IMR-90 (cell line): ENCODE measurements around the gene CORO1C. TPM values are rescaled to one million over a fixed set of nuclear protein-coding genes. Genes with fewer than 3 reads are reported as not detected.

Source experiments
- ATAC-seq: fragments of 200-7000 bp; cut with Tn5 transposase; 2 replicates; pipeline ENCODE4 v1.9.1; 2020; ENCODE audit warnings: low read depth, mild to moderate bottlenecking, moderate library complexity
- BruUV-seq: library from RNA; stranded (reverse); fragments of 400-500 nt; replicated peaks from 2 replicates; lab custom pipeline; 2021; lab: Mats Ljungman, UMichigan
- CTCF ChIA-PET: fragments of 300-600 bp; formaldehyde crosslinking; extraction: SDS; loops from one replicate; lab custom pipeline; 2021; ENCODE audit warnings: antibody characterized with exemption; lab: Yijun Ruan, JAX
- POLR2A ChIA-PET: fragments of 300-600 bp; sonication (Branson Sonifier 250); formaldehyde crosslinking; loops from one replicate; lab custom pipeline; 2022; ENCODE audit warnings: antibody characterized with exemption; ENCODE audit not compliant: unreplicated experiment; lab: Charles Lee
- DNase-seq: peaks from one replicate; pipeline ENCODE4 v3.0.0; 2013
- H2AFZ ChIP-seq: replicated peaks from 2 replicates; pipeline ENCODE3; 2013; ENCODE audit warnings: low read length, mild to moderate bottlenecking; ENCODE audit not compliant: poor library complexity
- H2AK5ac ChIP-seq: 2 replicates; pipeline ENCODE4 v1.6.1; 2013; ENCODE audit warnings: low read depth, low read length, inconsistent platforms
- H2AK9ac ChIP-seq: replicated peaks from 2 replicates; pipeline ENCODE3; 2013; ENCODE audit warnings: mild to moderate bottlenecking, low read depth, low read length, moderate library complexity; ENCODE audit not compliant: poor library complexity
- H2BK120ac ChIP-seq: 2 replicates; pipeline ENCODE4 v1.6.1; 2013; ENCODE audit warnings: low read depth, low read length, inconsistent platforms
- H2BK15ac ChIP-seq: 3 replicates; pipeline ENCODE4 v1.6.1; 2013; ENCODE audit warnings: low read depth, low read length, inconsistent platforms
- H2BK20ac ChIP-seq: 2 replicates; pipeline ENCODE4 v1.6.1; 2013; ENCODE audit warnings: low read depth, mild to moderate bottlenecking, inconsistent platforms, low read length, moderate library complexity
- H2BK5ac ChIP-seq: 2 replicates; pipeline ENCODE4 v1.6.1; 2013; ENCODE audit warnings: mild to moderate bottlenecking, low read depth, low read length, inconsistent platforms; ENCODE audit not compliant: poor library complexity, severe bottlenecking
- H3K14ac ChIP-seq: replicated peaks from 2 replicates; pipeline ENCODE4 v1.6.1; 2013; ENCODE audit warnings: low read depth, low read length, inconsistent platforms
- H3K18ac ChIP-seq: 2 replicates; pipeline ENCODE4 v1.6.1; 2013; ENCODE audit warnings: low read depth, low read length, control low read depth
- H3K23ac ChIP-seq: 2 replicates; pipeline ENCODE4 v1.6.1; 2013; ENCODE audit warnings: low read depth, low read length, inconsistent platforms
- H3K27ac ChIP-seq: 2 replicates; pipeline ENCODE4 v1.5.1; 2013; ENCODE audit warnings: mild to moderate bottlenecking, control low read depth, low read length; ENCODE audit not compliant: insufficient read depth
- H3K27me3 ChIP-seq: 2 replicates; pipeline ENCODE4 v1.6.1; 2013; ENCODE audit warnings: low read length; ENCODE audit not compliant: control insufficient read depth, insufficient read depth
- H3K36me3 ChIP-seq: 2 replicates; pipeline ENCODE4 v1.6.1; 2013; ENCODE audit warnings: low read length, mixed read lengths; ENCODE audit not compliant: control insufficient read depth, insufficient read depth
- H3K4ac ChIP-seq: 2 replicates; pipeline ENCODE4 v1.6.1; 2013; ENCODE audit warnings: low read depth, low read length, inconsistent platforms
- H3K4me1 ChIP-seq: 2 replicates; pipeline ENCODE4 v1.6.1; 2013; ENCODE audit warnings: low read length, mixed read lengths; ENCODE audit not compliant: control insufficient read depth, insufficient read depth
- H3K4me2 ChIP-seq: 2 replicates; pipeline ENCODE4 v1.6.1; 2013; ENCODE audit warnings: low read depth, mild to moderate bottlenecking, control low read depth, low read length, moderate library complexity
- H3K4me3 ChIP-seq: 2 replicates; pipeline ENCODE4 v1.5.1; 2013; ENCODE audit warnings: low read depth, mild to moderate bottlenecking, control low read depth, low read length, moderate library complexity; ENCODE audit not compliant: insufficient read depth
- H3K56ac ChIP-seq: 2 replicates; pipeline ENCODE4 v1.6.1; 2013; ENCODE audit warnings: low read length, inconsistent platforms; ENCODE audit not compliant: insufficient read depth; ENCODE audit errors: extremely low read depth
- H3K79me1 ChIP-seq, 2 experiments: 2 replicates each; pipeline ENCODE4 v1.6.1; 2013; ENCODE audit warnings: low read length in 2 of 2, inconsistent platforms in 1 of 2, low read depth in 1 of 2
- H3K9ac ChIP-seq: 2 replicates; pipeline ENCODE4 v1.6.1; 2013; ENCODE audit warnings: low read depth, low read length, control low read depth
- H3K9me1 ChIP-seq: 2 replicates; pipeline ENCODE4 v1.6.1; 2013; ENCODE audit warnings: low read length, inconsistent platforms; ENCODE audit not compliant: insufficient read depth
- H3K9me3 ChIP-seq: 2 replicates; pipeline ENCODE4 v1.6.1; 2013; ENCODE audit warnings: low read length; ENCODE audit not compliant: control insufficient read depth, insufficient read depth
- H4K20me1 ChIP-seq: 2 replicates; pipeline ENCODE4 v1.6.1; 2013; ENCODE audit warnings: low read length, inconsistent platforms; ENCODE audit not compliant: insufficient read depth
- H4K5ac ChIP-seq: 2 replicates; pipeline ENCODE4 v1.6.1; 2013; ENCODE audit warnings: mild to moderate bottlenecking, low read depth, low read length, control low read depth
- H4K8ac ChIP-seq, 2 experiments: 2 replicates each; pipeline ENCODE4 v1.6.1; 2013; ENCODE audit warnings: low read depth in 2 of 2, low read length in 2 of 2, control low read depth in 1 of 2, inconsistent platforms in 1 of 2
- H4K91ac ChIP-seq: 2 replicates; pipeline ENCODE4 v1.6.1; 2013; ENCODE audit warnings: low read depth, low read length, inconsistent platforms; ENCODE audit not compliant: insufficient read depth
- BHLHE40 ChIP-seq: fragments of 150-350 bp; IDR thresholded peaks from 2 replicates; pipeline ENCODE4 v1.6.1; 2016; ENCODE audit warnings: mild to moderate bottlenecking, low read depth, low read length
- CEBPB ChIP-seq: IDR thresholded peaks from 2 replicates; pipeline ENCODE4 v1.6.1; 2012; ENCODE audit warnings: low read depth, low read length, improper control_type of control experiment
- CHD1 ChIP-seq: IDR thresholded peaks from 2 replicates; pipeline ENCODE4 v1.6.1; 2012; ENCODE audit warnings: low read depth, low read length, improper control_type of control experiment
- FOS ChIP-seq: fragments of 150-350 bp; IDR thresholded peaks from 2 replicates; pipeline ENCODE4 v1.6.1; 2016; ENCODE audit warnings: low read depth, low read length
- MAFK ChIP-seq: IDR thresholded peaks from 2 replicates; pipeline ENCODE4 v1.6.1; 2012; ENCODE audit warnings: low read depth, low read length, improper control_type of control experiment
- MAZ ChIP-seq: IDR thresholded peaks from 2 replicates; pipeline ENCODE4 v1.6.1; 2012; ENCODE audit warnings: low read depth, mild to moderate bottlenecking, low read length, improper control_type of control experiment, moderate library complexity, borderline replicate concordance
- MXI1 ChIP-seq: IDR thresholded peaks from 2 replicates; pipeline ENCODE4 v1.6.1; 2012; ENCODE audit warnings: low read depth, mild to moderate bottlenecking, low read length, moderate library complexity, borderline replicate concordance
- NFE2L2 ChIP-seq: fragments of 150-350 bp; IDR thresholded peaks from 2 replicates; pipeline ENCODE4 v1.6.1; 2016; ENCODE audit warnings: low read depth, mild to moderate bottlenecking, low read length
- POLR2A ChIP-seq: IDR thresholded peaks from 2 replicates; pipeline ENCODE4 v1.6.1; 2012; ENCODE audit warnings: mild to moderate bottlenecking, low read depth, low read length
- RAD21 ChIP-seq: IDR thresholded peaks from 2 replicates; pipeline ENCODE4 v1.6.1; 2012; ENCODE audit warnings: low read length, improper control_type of control experiment
- RCOR1 ChIP-seq: IDR thresholded peaks from 2 replicates; pipeline ENCODE4 v1.6.1; 2012; ENCODE audit warnings: mild to moderate bottlenecking, low read length, improper control_type of control experiment; ENCODE audit not compliant: insufficient replicate concordance
- RFX5 ChIP-seq: IDR thresholded peaks from 2 replicates; pipeline ENCODE4 v1.8.0; 2012; ENCODE audit warnings: low read depth, mild to moderate bottlenecking, low read length, moderate library complexity
- SMC3 ChIP-seq: fragments of 150-350 bp; IDR thresholded peaks from 2 replicates; pipeline ENCODE4 v1.6.1; 2016; ENCODE audit warnings: low read depth, mild to moderate bottlenecking, antibody characterized with exemption, low read length, moderate library complexity
- USF2 ChIP-seq: fragments of 150-350 bp; IDR thresholded peaks from 2 replicates; pipeline ENCODE4 v1.6.1; 2017; ENCODE audit warnings: mild to moderate bottlenecking, antibody characterized with exemption, low read length, low read depth
- WGBS, 2 experiments: methylation state at CpG; one replicate each; pipeline versions ENCODE4 v1.1.5 to v1.1.7; 2013; ENCODE audit warnings: missing lambda C conversion rate in 2 of 2; ENCODE audit not compliant: insufficient read length in 1 of 2; ENCODE audit errors: extremely low coverage in 2 of 2; 5-methylcytosine and 5-hydroxymethylcytosine counted together
- dilution Hi-C: fragments of 300-500 bp; cut with HindIII; formaldehyde crosslinking; loops from one replicate; pipeline ENCODE4 v1.14.3; 2018; ENCODE audit warnings: low sequenced_read_pairs; ENCODE audit not compliant: unreplicated experiment
- in situ Hi-C: fragments of 300-500 bp; cut with MboI; formaldehyde crosslinking; loops from 3 replicates; pipeline ENCODE4 v1.14.3; 2019; ENCODE audit warnings: low sequenced_read_pairs, inconsistent platforms, mixed read lengths
- intact Hi-C: fragments of 100-400 bp; cut with micrococcal nuclease; formaldehyde crosslinking; loops from 2 replicates; pipeline ENCODE4 v1.10.0; 2022
- polyA plus RNA-seq, 3 experiments: library from polyadenylated mRNA; depleted of rRNA; stranded (reverse); fragments of >200 nt; gene quantifications; 2 replicates each; pipeline ENCODE4 v1.2.3, GENCODE V29; 2012; ENCODE audit warnings: low replicate concordance in 1 of 3
- total RNA-seq: library from RNA; depleted of rRNA; stranded (reverse); fragments of >200 nt; gene quantifications from 2 replicates; pipeline ENCODE4 v1.2.3, GENCODE V29; 2012
- TF ChIP-seq, protein P1 (sequence below): conservative IDR thresholded peaks from 2 replicates; pipeline ENCODE4 v1.5.1; 2012; ENCODE audit warnings: mild to moderate bottlenecking, low read depth, low read length, improper control_type of control experiment
- TF ChIP-seq, protein P2 (sequence below): fragments of 150-350 bp; IDR thresholded peaks from 2 replicates; pipeline ENCODE4 v1.6.1; 2016; ENCODE audit warnings: low read depth, mild to moderate bottlenecking, low read length, moderate library complexity, borderline replicate concordance

Gene CORO1C
- total and polyA plus RNA-seq, 2 of the 4 experiments (the other 2 are of a cell fraction) = 675 to 1,100 TPM

DNA sequence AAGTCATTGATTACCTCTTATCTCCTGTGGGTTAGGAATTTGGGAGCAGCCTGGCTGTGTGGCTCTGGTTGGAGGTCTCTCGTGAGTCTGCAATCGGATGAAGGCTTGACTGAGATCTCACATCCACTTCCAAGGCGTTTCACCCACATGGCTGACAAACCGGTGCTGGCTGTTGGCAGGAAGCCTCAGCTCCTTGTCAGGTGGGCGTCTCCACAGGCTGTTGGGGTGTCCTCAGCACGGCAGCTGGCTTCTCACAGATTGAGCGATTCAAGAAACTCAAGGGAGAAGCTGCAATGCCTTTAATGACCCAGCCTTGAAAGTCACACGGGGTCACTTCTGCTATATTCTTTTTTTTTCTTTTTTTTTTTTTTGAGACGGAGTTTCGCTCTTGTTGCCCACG lies 28.6 kb upstream of the CORO1C start:
- ATAC-seq (no peak), DNase-seq (no peak)
- Histone ChIP-seq H3K18ac (no peak overlapping the region), H3K27ac (no peak overlapping the region), H4K91ac (no peak overlapping the region), H3K4me1 (no peaks in the 10 kb centered on the region), H3K9me1 (no peaks in the 10 kb centered on the region), H2AFZ (no peak overlapping the region), H2BK20ac (no peak overlapping the region), H2AK9ac (no peak overlapping the region), H2AK5ac (no peak overlapping the region), H3K9ac (no peak overlapping the region), H2BK5ac (no peak overlapping the region), H3K56ac (no peak overlapping the region), H3K79me1 (no peaks in the 10 kb centered on the region), H3K14ac (no peak overlapping the region), H3K4ac (no peak overlapping the region), H3K23ac (no peak overlapping the region), H3K4me2 (no peak overlapping the region), H3K9me3 (no peaks in the 10 kb centered on the region), H4K8ac (no peak overlapping the region), H2BK120ac (no peak overlapping the region), H2BK15ac (no peak overlapping the region), H3K36me3 (no peaks in the 10 kb centered on the region), H4K20me1 (no peaks in the 10 kb centered on the region), H3K27me3 (no peaks in the 10 kb centered on the region), H4K5ac (no peak overlapping the region), H3K4me3 (no peak overlapping the region)
- intact Hi-C loops = no loop called here
- dilution Hi-C loops = no loop called here
- POLR2A ChIA-PET = no interaction called here
- CTCF ChIA-PET = no interaction called here
- TF ChIP-seq, protein P1, sequence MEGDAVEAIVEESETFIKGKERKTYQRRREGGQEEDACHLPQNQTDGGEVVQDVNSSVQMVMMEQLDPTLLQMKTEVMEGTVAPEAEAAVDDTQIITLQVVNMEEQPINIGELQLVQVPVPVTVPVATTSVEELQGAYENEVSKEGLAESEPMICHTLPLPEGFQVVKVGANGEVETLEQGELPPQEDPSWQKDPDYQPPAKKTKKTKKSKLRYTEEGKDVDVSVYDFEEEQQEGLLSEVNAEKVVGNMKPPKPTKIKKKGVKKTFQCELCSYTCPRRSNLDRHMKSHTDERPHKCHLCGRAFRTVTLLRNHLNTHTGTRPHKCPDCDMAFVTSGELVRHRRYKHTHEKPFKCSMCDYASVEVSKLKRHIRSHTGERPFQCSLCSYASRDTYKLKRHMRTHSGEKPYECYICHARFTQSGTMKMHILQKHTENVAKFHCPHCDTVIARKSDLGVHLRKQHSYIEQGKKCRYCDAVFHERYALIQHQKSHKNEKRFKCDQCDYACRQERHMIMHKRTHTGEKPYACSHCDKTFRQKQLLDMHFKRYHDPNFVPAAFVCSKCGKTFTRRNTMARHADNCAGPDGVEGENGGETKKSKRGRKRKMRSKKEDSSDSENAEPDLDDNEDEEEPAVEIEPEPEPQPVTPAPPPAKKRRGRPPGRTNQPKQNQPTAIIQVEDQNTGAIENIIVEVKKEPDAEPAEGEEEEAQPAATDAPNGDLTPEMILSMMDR = no peak
- TF ChIP-seq USF2 = no peak
- TF ChIP-seq BHLHE40 = no peak
- TF ChIP-seq MAFK = no peak
- no peak for TF ChIP-seq RAD21
- TF ChIP-seq RCOR1 = no peak
- no peak for TF ChIP-seq CHD1
- no peak for TF ChIP-seq MAZ
- TF ChIP-seq SMC3 = no peak
- no peak for TF ChIP-seq RFX5
- no peak for TF ChIP-seq FOS
- no peak for TF ChIP-seq MXI1
- TF ChIP-seq, protein P2, sequence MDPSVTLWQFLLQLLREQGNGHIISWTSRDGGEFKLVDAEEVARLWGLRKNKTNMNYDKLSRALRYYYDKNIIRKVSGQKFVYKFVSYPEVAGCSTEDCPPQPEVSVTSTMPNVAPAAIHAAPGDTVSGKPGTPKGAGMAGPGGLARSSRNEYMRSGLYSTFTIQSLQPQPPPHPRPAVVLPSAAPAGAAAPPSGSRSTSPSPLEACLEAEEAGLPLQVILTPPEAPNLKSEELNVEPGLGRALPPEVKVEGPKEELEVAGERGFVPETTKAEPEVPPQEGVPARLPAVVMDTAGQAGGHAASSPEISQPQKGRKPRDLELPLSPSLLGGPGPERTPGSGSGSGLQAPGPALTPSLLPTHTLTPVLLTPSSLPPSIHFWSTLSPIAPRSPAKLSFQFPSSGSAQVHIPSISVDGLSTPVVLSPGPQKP = no peak
- TF ChIP-seq NFE2L2 = no peak
- no peak for TF ChIP-seq CEBPB
- TF ChIP-seq POLR2A = no peak
- in situ Hi-C loops = no loop called here
- no TSS peak for BruUV-seq
- WGBS, 2 experiments = 51% methylated on average over 5 of the region's 11 CpGs; no CpG with 5 or more reads in 1 of the 2 experiments
